GM21423 (cell line): ENCODE measurements around the gene ETFA.
"Not testable (repeated sequence)": the region's sequence is repeated elsewhere in the genome, so short reads cannot be mapped to it uniquely, and the experiment has no call there.

Experiments
- ATAC-seq: cut with Tn5 transposase; IDR thresholded peaks from one replicate; pipeline ENCODE4 v1.9.1; 2021; ENCODE audit warnings: mild to moderate bottlenecking, moderate library complexity; ENCODE audit not compliant: unreplicated experiment

The ETFA gene

GRCh38 chr15:76285241-76285825 is 25.9 kb downstream of the ETFA start:
- ATAC-seq: no peak

- no peak for ATAC-seq
These were observed 28.8 kb downstream of the ETFA start for GRCh38 chr15:76282465-76282864.

- no peak for ATAC-seq
These were observed 32.6 kb downstream of the ETFA start for GRCh38 chr15:76278651-76279050.

GRCh38 chr15:76274821-76275220 is 36.4 kb downstream of the ETFA start:
- ATAC-seq: no peak

- ATAC-seq: no peak
These were observed 37.0 kb downstream of the ETFA start for GRCh38 chr15:76274226-76274625.

GRCh38 chr15:76270876-76271275 is 40.4 kb downstream of the ETFA start:
- ATAC-seq: no peak

GRCh38 chr15:76267077-76267476 is 44.2 kb downstream of the ETFA start:
- no peak for ATAC-seq

- not testable (repeated sequence) for ATAC-seq
These were observed 45.5 kb downstream of the ETFA start for GRCh38 chr15:76265769-76266168.

- ATAC-seq: no peak
These were observed 50.9 kb downstream of the ETFA start for GRCh38 chr15:76260246-76260938.

GRCh38 chr15:76259392-76259791 is 51.9 kb downstream of the ETFA start:
- ATAC-seq: no peak

- no peak for ATAC-seq
These were observed 52.8 kb downstream of the ETFA start for GRCh38 chr15:76258460-76258859.

- ATAC-seq: no peak
These were observed 57.4 kb downstream of the ETFA start for GRCh38 chr15:76253691-76254473.

- ATAC-seq: no peak
These were observed 59.0 kb downstream of the ETFA start for GRCh38 chr15:76252249-76252648.

GRCh38 chr15:76251717-76252116 is 59.6 kb downstream of the ETFA start:
- no peak for ATAC-seq

GRCh38 chr15:76245072-76245610 is 66.1 kb downstream of the ETFA start:
- no peak for ATAC-seq

GRCh38 chr15:76239786-76240185 is 71.5 kb downstream of the ETFA start:
- ATAC-seq: no peak

- no peak for ATAC-seq
These were observed 74.9 kb downstream of the ETFA start for GRCh38 chr15:76236350-76236749.

GRCh38 chr15:76235186-76235826 is 76.0 kb downstream of the ETFA start:
- no peak for ATAC-seq

GRCh38 chr15:76234337-76234889 is 76.9 kb downstream of the ETFA start:
- no peak for ATAC-seq

- ATAC-seq: no peak
These were observed 77.3 kb downstream of the ETFA start for GRCh38 chr15:76233921-76234320.

- ATAC-seq: no peak
These were observed 82.0 kb downstream of the ETFA start for GRCh38 chr15:76229266-76229665.
